ENCODE data around the gene CYP2W1.

DNA sequence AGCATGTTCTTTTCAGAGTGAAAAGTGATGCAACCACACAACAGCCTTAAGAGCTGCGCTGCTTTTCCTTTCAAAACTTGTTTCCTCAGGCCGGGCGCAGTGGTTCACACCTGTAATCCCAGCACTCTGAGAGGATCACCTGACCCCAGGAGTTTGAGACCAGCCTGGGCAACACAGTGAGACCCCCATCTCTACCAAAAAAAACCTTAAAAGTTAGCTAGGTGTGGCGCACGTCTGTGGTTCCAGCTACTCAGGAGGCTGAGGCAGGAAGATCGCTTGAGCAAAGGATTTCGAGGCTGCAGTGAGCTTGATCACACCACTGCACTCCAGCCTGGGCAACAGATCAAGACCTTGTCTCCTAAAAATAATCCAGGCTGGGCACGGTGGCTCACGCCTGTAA is 9.7 kb upstream of the CYP2W1 start:
- TF ChIP-seq, protein P1, sequence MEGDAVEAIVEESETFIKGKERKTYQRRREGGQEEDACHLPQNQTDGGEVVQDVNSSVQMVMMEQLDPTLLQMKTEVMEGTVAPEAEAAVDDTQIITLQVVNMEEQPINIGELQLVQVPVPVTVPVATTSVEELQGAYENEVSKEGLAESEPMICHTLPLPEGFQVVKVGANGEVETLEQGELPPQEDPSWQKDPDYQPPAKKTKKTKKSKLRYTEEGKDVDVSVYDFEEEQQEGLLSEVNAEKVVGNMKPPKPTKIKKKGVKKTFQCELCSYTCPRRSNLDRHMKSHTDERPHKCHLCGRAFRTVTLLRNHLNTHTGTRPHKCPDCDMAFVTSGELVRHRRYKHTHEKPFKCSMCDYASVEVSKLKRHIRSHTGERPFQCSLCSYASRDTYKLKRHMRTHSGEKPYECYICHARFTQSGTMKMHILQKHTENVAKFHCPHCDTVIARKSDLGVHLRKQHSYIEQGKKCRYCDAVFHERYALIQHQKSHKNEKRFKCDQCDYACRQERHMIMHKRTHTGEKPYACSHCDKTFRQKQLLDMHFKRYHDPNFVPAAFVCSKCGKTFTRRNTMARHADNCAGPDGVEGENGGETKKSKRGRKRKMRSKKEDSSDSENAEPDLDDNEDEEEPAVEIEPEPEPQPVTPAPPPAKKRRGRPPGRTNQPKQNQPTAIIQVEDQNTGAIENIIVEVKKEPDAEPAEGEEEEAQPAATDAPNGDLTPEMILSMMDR (IDR thresholded peaks at IDR 0.05), result no peak
- TF ChIP-seq POLR2AphosphoS5 (IDR thresholded peaks at IDR 0.05), result no peak

All from transverse colon (tissue), 4 donors.